ENCODE data around the gene ATP6V1B1. TPM values are rescaled to one million over a fixed set of nuclear protein-coding genes. Genes with fewer than 3 reads are reported as not detected.

The ATP6V1B1 gene
- total and polyA plus RNA-seq, 2 experiments from 2014 or later, result not detected

DNA sequence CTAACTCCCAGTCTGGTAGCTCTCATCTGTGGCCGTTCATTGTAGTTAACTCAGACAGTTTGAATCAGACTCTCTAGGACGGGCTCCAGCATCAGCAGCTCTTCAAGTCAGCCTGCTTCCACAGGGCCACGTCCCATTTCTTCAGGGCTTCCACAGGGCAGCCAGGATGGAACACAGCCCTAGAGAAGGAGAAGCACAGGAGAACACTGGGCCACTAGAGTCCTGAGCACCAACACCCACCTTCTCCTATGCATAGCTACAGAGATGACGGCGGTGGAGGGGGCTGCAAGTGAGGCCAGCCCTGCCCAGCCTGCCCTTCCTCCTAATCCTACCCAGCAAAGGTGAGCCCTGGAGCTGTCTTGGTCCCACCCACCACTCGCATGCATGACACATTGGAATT is 69.2 kb downstream of the ATP6V1B1 start:
- Histone ChIP-seq H3F3A (replicated peaks; ENCODE audit: low read depth) (no peaks in the 10 kb centered on the region), H3K27ac (ENCODE audit: low read depth) (no peak overlapping the region), H3K27me3 (ENCODE audit: insufficient read depth) (no peaks in the 10 kb centered on the region), H3K9me2 (ENCODE audit: insufficient read depth) (peaks cover 7% of the 10 kb centered on the region; the same call in 1 of the 2 replicates), H3K4me3 (no peak overlapping the region), H3K36me3 (ENCODE audit: insufficient read depth) (no peaks in the 10 kb centered on the region), H2AFZ (no peak overlapping the region), H4K20me1 (replicated peaks; ENCODE audit: insufficient read depth) (no peaks in the 10 kb centered on the region), H3K4me2 (no peak overlapping the region), H3K4me1 (ENCODE audit: insufficient read depth) (peaks cover 8% of the 10 kb centered on the region; the same call in 1 of the 2 replicates), H3K79me2 (replicated peaks; ENCODE audit: insufficient read depth) (no peaks in the 10 kb centered on the region)
- ATAC-seq (no peak), DNase-seq (ENCODE audit: low spot score) (no peak)
- Mint-ChIP-seq H3K4me1 (peaks cover 15% of the 10 kb centered on the region), H3K9me3 (no peaks in the 10 kb centered on the region), H3K4me3 (no peak overlapping the region), H3K27me3 (ENCODE audit: insufficient read depth, low read depth, poor library complexity) (peaks cover 35% of the 10 kb centered on the region), H3K36me3 (ENCODE audit: low read depth) (no peaks in the 10 kb centered on the region), H3K27ac (no peak overlapping the region)
- TF ChIP-seq, protein P1, sequence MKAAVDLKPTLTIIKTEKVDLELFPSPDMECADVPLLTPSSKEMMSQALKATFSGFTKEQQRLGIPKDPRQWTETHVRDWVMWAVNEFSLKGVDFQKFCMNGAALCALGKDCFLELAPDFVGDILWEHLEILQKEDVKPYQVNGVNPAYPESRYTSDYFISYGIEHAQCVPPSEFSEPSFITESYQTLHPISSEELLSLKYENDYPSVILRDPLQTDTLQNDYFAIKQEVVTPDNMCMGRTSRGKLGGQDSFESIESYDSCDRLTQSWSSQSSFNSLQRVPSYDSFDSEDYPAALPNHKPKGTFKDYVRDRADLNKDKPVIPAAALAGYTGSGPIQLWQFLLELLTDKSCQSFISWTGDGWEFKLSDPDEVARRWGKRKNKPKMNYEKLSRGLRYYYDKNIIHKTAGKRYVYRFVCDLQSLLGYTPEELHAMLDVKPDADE (IDR thresholded peaks at IDR 0.05), result no peak
- TF ChIP-seq EZH2 (IDR thresholded peaks at IDR 0.05; ENCODE audit: low read depth, unreplicated experiment), result no peak
- no peak for TF ChIP-seq STAT1 (IDR thresholded peaks at IDR 0.05; ENCODE audit: unreplicated experiment)
- no peak for TF ChIP-seq JUNB (IDR thresholded peaks at IDR 0.05; ENCODE audit: unreplicated experiment)
- TF ChIP-seq EZH2phosphoT487 (IDR thresholded peaks at IDR 0.05; ENCODE audit: unreplicated experiment), result no peak
- no peak for TF ChIP-seq ZNF331 (CRISPR knock-in tag; IDR thresholded peaks at IDR 0.05; ENCODE audit: low read depth)
- no peak for TF ChIP-seq REST (IDR thresholded peaks at IDR 0.05; ENCODE audit: unreplicated experiment)
- no peak for TF ChIP-seq ZNF114 (CRISPR knock-in tag; IDR thresholded peaks at IDR 0.05)
- TF ChIP-seq, protein P2, sequence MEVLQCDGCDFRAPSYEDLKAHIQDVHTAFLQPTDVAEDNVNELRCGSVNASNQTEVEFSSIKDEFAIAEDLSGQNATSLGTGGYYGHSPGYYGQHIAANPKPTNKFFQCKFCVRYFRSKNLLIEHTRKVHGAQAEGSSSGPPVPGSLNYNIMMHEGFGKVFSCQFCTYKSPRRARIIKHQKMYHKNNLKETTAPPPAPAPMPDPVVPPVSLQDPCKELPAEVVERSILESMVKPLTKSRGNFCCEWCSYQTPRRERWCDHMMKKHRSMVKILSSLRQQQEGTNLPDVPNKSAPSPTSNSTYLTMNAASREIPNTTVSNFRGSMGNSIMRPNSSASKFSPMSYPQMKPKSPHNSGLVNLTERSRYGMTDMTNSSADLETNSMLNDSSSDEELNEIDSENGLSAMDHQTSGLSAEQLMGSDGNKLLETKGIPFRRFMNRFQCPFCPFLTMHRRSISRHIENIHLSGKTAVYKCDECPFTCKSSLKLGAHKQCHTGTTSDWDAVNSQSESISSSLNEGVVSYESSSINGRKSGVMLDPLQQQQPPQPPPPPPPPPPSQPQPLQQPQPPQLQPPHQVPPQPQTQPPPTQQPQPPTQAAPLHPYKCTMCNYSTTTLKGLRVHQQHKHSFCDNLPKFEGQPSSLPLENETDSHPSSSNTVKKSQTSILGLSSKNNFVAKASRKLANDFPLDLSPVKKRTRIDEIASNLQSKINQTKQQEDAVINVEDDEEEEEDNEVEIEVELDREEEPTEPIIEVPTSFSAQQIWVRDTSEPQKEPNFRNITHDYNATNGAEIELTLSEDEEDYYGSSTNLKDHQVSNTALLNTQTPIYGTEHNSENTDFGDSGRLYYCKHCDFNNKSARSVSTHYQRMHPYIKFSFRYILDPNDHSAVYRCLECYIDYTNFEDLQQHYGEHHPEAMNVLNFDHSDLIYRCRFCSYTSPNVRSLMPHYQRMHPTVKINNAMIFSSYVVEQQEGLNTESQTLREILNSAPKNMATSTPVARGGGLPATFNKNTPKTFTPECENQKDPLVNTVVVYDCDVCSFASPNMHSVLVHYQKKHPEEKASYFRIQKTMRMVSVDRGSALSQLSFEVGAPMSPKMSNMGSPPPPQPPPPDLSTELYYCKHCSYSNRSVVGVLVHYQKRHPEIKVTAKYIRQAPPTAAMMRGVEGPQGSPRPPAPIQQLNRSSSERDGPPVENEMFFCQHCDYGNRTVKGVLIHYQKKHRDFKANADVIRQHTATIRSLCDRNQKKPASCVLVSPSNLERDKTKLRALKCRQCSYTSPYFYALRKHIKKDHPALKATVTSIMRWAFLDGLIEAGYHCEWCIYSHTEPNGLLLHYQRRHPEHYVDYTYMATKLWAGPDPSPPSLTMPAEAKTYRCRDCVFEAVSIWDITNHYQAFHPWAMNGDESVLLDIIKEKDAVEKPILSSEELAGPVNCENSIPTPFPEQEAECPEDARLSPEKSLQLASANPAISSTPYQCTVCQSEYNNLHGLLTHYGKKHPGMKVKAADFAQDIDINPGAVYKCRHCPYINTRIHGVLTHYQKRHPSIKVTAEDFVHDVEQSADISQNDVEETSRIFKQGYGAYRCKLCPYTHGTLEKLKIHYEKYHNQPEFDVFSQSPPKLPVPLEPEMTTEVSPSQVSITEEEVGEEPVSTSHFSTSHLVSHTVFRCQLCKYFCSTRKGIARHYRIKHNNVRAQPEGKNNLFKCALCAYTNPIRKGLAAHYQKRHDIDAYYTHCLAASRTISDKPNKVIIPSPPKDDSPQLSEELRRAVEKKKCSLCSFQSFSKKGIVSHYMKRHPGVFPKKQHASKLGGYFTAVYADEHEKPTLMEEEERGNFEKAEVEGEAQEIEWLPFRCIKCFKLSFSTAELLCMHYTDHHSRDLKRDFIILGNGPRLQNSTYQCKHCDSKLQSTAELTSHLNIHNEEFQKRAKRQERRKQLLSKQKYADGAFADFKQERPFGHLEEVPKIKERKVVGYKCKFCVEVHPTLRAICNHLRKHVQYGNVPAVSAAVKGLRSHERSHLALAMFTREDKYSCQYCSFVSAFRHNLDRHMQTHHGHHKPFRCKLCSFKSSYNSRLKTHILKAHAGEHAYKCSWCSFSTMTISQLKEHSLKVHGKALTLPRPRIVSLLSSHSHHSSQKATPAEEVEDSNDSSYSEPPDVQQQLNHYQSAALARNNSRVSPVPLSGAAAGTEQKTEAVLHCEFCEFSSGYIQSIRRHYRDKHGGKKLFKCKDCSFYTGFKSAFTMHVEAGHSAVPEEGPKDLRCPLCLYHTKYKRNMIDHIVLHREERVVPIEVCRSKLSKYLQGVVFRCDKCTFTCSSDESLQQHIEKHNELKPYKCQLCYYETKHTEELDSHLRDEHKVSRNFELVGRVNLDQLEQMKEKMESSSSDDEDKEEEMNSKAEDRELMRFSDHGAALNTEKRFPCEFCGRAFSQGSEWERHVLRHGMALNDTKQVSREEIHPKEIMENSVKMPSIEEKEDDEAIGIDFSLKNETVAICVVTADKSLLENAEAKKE (CRISPR knock-in tag; IDR thresholded peaks at IDR 0.05), result no peak
- TF ChIP-seq CREB1 (CRISPR knock-in tag; IDR thresholded peaks at IDR 0.05; ENCODE audit: low read depth), result no peak
- TF ChIP-seq NANOG (IDR thresholded peaks at IDR 0.05; ENCODE audit: borderline replicate concordance), result no peak
- TF ChIP-seq, protein P3, sequence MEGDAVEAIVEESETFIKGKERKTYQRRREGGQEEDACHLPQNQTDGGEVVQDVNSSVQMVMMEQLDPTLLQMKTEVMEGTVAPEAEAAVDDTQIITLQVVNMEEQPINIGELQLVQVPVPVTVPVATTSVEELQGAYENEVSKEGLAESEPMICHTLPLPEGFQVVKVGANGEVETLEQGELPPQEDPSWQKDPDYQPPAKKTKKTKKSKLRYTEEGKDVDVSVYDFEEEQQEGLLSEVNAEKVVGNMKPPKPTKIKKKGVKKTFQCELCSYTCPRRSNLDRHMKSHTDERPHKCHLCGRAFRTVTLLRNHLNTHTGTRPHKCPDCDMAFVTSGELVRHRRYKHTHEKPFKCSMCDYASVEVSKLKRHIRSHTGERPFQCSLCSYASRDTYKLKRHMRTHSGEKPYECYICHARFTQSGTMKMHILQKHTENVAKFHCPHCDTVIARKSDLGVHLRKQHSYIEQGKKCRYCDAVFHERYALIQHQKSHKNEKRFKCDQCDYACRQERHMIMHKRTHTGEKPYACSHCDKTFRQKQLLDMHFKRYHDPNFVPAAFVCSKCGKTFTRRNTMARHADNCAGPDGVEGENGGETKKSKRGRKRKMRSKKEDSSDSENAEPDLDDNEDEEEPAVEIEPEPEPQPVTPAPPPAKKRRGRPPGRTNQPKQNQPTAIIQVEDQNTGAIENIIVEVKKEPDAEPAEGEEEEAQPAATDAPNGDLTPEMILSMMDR (conservative IDR thresholded peaks at IDR 0.05; ENCODE audit: low read depth in 2 of 2), result no peak
- no peak for TF ChIP-seq POLR2AphosphoS5 (IDR thresholded peaks at IDR 0.05; ENCODE audit: low read depth)
